GM18502 (cell line): ENCODE measurements around the gene SBSN.

Experiments
- ATAC-seq: cut with Tn5 transposase; IDR thresholded peaks from one replicate; pipeline ENCODE4 v1.9.1; 2021; ENCODE audit warnings: mild to moderate bottlenecking; ENCODE audit not compliant: unreplicated experiment, poor library complexity

SBSN gene

GRCh38 chr19:35509861-35510625 is 18.1 kb downstream of the SBSN start:
- peak; percentile 56 for ATAC-seq

GRCh38 chr19:35509018-35509652 is 19.0 kb downstream of the SBSN start:
- ATAC-seq: no peak

- ATAC-seq: no peak
These were observed 20.0 kb downstream of the SBSN start for GRCh38 chr19:35508129-35508528.

- no peak for ATAC-seq
These were observed 20.6 kb downstream of the SBSN start for GRCh38 chr19:35507561-35507960.

- no peak for ATAC-seq
These were observed 22.1 kb downstream of the SBSN start for GRCh38 chr19:35506011-35506410.

GRCh38 chr19:35502751-35503150 is 25.4 kb downstream of the SBSN start:
- no peak for ATAC-seq

GRCh38 chr19:35501684-35502083 is 26.4 kb downstream of the SBSN start:
- ATAC-seq: no peak

- ATAC-seq: no peak
These were observed 27.5 kb downstream of the SBSN start for GRCh38 chr19:35500611-35501010.

GRCh38 chr19:35498984-35499527 is 29.1 kb downstream of the SBSN start:
- ATAC-seq: no peak

GRCh38 chr19:35498220-35498619 is 29.9 kb downstream of the SBSN start:
- ATAC-seq: no peak

GRCh38 chr19:35497406-35497805 is 30.7 kb downstream of the SBSN start:
- ATAC-seq: no peak

GRCh38 chr19:35495107-35496064 is 32.7 kb downstream of the SBSN start:
- ATAC-seq: no peak

GRCh38 chr19:35493971-35494370 is 34.1 kb downstream of the SBSN start:
- no peak for ATAC-seq

- no peak for ATAC-seq
These were observed 36.2 kb downstream of the SBSN start for GRCh38 chr19:35491836-35492360.

GRCh38 chr19:35490364-35490763 is 37.7 kb downstream of the SBSN start, which contains the start of gene KRTDAP:
Gene KRTDAP, minus strand, starts transcription at chr19:35490464. Its CDS starts 22 bp downstream, at chr19:35490442.
- ATAC-seq: no peak

GRCh38 chr19:35488677-35489076 is 39.4 kb downstream of the SBSN start:
- no peak for ATAC-seq

GRCh38 chr19:35487656-35488182 is 40.4 kb downstream of the SBSN start:
- no peak for ATAC-seq

- no peak for ATAC-seq
These were observed 41.8 kb downstream of the SBSN start for GRCh38 chr19:35486268-35486708.

GRCh38 chr19:35484252-35485036 is 43.7 kb downstream of the SBSN start:
- peak; percentile 67 for ATAC-seq
